Measurements from ENCODE around the gene WFIKKN1. TPM values are rescaled to one million over a fixed set of nuclear protein-coding genes. Genes with fewer than 3 reads are reported as not detected.

The WFIKKN1 gene
- total and polyA plus RNA-seq, 12 donors = 0.11 to 0.95 (median 0.32) TPM

DNA sequence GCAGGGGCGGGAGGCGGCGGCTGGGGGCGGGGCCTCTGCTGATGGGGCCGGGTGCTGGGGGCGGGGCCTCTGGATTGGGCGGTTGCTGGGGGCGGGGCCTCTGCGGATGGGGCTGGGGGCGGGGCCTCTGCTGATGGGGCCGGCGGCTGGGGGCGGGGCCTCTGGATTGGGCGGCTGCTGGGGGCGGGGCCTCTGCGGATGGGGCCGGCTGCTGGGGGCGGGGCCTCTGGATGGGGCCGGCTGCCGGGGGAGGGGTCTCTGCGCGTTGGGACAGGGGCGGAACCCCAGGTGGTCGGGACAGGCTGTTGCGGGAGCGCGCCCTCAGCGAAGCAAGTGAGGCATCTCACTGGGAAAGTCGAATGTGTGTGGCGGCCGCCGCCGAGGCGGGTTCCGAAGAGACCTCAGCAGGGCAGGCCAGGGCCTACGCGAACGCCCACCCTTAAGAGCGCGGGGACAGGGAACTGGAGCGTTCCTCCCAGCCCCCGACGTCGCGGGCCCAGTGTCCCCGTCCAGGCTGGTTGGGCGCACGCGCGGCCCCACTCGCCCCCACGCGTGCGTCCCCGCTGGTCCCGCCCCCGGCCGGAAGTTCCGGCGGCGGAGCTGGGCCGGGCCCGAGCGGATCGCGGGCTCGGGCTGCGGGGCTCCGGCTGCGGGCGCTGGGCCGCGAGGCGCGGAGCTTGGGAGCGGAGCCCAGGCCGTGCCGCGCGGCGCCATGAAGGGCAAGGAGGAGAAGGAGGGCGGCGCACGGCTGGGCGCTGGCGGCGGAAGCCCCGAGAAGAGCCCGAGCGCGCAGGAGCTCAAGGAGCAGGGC lies 49.2 kb downstream of the WFIKKN1 start, which contains the start of gene STUB1:
TSS of gene STUB1 (plus strand) at position 597 of the 811 bp plus-strand sequence. CDS start at position 713, 116 bp downstream.
- peak within 1 kb of the TSS; percentile 50 to 95 (median 71) for H3K4me3 ChIP-seq
- no peaks in the 10 kb centered on the region for H3K9me3 ChIP-seq
- ATAC-seq = peak; percentile 63 to 82 (median 70)
- peaks cover 0 to 22% (median 0%) of the 10 kb centered on the region in 7 donors for H3K27me3 ChIP-seq
- peak; percentile 90 for DNase-seq
- TF ChIP-seq, protein P1, sequence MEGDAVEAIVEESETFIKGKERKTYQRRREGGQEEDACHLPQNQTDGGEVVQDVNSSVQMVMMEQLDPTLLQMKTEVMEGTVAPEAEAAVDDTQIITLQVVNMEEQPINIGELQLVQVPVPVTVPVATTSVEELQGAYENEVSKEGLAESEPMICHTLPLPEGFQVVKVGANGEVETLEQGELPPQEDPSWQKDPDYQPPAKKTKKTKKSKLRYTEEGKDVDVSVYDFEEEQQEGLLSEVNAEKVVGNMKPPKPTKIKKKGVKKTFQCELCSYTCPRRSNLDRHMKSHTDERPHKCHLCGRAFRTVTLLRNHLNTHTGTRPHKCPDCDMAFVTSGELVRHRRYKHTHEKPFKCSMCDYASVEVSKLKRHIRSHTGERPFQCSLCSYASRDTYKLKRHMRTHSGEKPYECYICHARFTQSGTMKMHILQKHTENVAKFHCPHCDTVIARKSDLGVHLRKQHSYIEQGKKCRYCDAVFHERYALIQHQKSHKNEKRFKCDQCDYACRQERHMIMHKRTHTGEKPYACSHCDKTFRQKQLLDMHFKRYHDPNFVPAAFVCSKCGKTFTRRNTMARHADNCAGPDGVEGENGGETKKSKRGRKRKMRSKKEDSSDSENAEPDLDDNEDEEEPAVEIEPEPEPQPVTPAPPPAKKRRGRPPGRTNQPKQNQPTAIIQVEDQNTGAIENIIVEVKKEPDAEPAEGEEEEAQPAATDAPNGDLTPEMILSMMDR (IDR thresholded peaks at IDR 0.05) = no peak
- peaks cover 0 to 24% (median 18%) of the 10 kb centered on the region in 9 donors for H3K36me3 ChIP-seq
- peaks cover 30 to 60% (median 49%) of the 10 kb centered on the region in 9 donors for H3K4me1 ChIP-seq
- WGBS, 2 donors = 1% methylated on average over 74 to 91 of the region's 91 CpGs
- intact Hi-C loops (cut with DNase I) = loop anchor here in 1 of 10 donors (2.0 kb wide), 1 partner anchor 41 kb away; the partner anchor contains the start of gene ANTKMT
- peak within 1 kb of the TSS; percentile 66 to 99 (median 96) for H3K27ac ChIP-seq

DNA sequence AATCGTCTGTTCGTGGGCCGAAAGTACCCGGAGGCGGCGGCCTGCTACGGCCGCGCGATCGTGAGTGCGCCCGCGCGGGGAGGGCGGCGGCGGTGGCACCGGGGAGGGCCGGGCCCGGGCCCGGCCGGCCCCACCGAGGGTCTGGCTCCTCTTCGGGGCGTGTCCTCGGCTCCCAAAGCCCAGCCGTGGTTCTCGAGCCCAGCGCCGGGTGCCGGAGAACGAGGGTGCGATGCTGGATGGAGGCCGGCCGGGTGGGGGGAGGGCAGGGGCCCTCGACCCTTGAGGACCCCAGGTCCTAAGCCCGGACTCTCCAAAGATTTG lies 49.8 kb downstream of the WFIKKN1 start:
- Histone ChIP-seq H3K36me3 (peaks cover 0 to 28% (median 18%) of the 10 kb centered on the region in 9 donors), H3K9me3 (no peaks in the 10 kb centered on the region), H3K4me1 (peaks cover 33 to 60% (median 50%) of the 10 kb centered on the region in 9 donors), H3K4me3 (peak overlapping the region; percentile 50 to 95 (median 71)), H3K27ac (peak overlapping the region; percentile 66 to 99 (median 96)), H3K27me3 (peaks cover 0 to 17% (median 0%) of the 10 kb centered on the region in 7 donors)
- ATAC-seq = no peak
- DNase-seq = no peak
- TF ChIP-seq, protein P1 (IDR thresholded peaks at IDR 0.05) = no peak
- intact Hi-C loops (cut with DNase I) = loop anchor here in 1 of 10 donors (2.0 kb wide), 1 partner anchor 40 kb away; the partner anchor contains the start of gene ANTKMT
- whole genome bisulfite sequencing, 2 donors = 0% methylated on average over 38 of the region's 38 CpGs

DNA sequence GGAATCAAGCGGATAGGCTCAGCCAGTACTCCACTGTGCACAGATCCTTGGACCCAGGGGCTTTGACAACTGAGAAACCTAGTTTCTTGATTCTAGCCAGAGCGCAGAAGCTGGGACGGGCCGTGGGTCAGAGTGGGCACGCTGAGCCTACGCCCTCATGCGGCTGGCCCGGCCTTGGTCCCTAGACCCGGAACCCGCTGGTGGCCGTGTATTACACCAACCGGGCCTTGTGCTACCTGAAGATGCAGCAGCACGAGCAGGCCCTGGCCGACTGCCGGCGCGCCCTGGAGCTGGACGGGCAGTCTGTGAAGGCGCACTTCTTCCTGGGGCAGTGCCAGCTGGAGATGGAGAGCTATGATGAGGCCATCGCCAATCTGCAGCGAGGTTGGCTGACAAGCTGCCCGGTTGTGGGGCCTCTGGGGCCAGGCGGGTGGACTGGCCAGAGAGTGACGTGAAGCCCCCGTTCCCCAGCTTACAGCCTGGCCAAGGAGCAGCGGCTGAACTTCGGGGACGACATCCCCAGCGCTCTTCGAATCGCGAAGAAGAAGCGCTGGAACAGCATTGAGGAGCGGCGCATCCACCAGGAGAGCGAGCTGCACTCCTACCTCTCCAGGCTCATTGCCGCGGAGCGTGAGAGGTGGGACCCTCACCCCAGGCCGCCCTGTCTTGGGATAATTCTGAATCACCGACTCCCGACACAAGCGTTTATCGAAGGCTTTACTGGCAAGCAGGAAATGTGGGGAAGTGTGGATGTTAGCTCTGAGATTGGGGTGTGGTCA lies 50.4 kb downstream of the WFIKKN1 start:
- H3K27ac ChIP-seq = peak overlapping the region in 9 of 10 donors; percentile 92 to 99 (median 97)
- TF ChIP-seq, protein P1 (IDR thresholded peaks at IDR 0.05) = peak in 2 of 9 donors; percentile 10 to 15
- no peaks in the 10 kb centered on the region for H3K9me3 ChIP-seq
- peaks cover 0 to 11% (median 0%) of the 10 kb centered on the region in 7 donors for H3K27me3 ChIP-seq
- intact Hi-C loops (cut with DNase I) = loop anchor here in 1 of 10 donors (2.0 kb wide), 1 partner anchor 40 kb away; the partner anchor contains the start of gene ANTKMT
- 45% methylated on average over 44 of the region's 44 CpGs for WGBS, 2 donors
- DNase-seq = peak in 1 of 2 donors; percentile 54
- ATAC-seq = no peak
- H3K4me3 ChIP-seq = peak overlapping the region; percentile 50 to 95 (median 71)
- H3K36me3 ChIP-seq = peaks cover 0 to 29% (median 19%) of the 10 kb centered on the region in 9 donors
- peaks cover 33 to 60% (median 50%) of the 10 kb centered on the region in 9 donors for H3K4me1 ChIP-seq
